Suprapubic skin (tissue), 3 donors: ENCODE results near the gene ZNF320.
"Not testable (repeated sequence)": the region's sequence is repeated elsewhere in the genome, so short reads cannot be mapped to it uniquely, and the experiment has no call there.

Experiments used
- EP300 ChIP-seq: sonication (generic); formaldehyde crosslinking; IDR thresholded peaks from one replicate; pipeline ENCODE4 v1.6.1; 2017; ENCODE audit warnings: antibody characterized with exemption
- POLR2A ChIP-seq, 2 donors: fragments of 450-650 bp; IDR thresholded peaks; one replicate each; pipeline ENCODE4 v1.6.1; 2017; ENCODE audit warnings: antibody characterized with exemption in 2 of 2, mild to moderate bottlenecking in 2 of 2, moderate library complexity in 2 of 2
- TF ChIP-seq, protein P1 (sequence below), 2 donors: fragments of 200-600 bp in 1 of 2; fragments of 450-650 bp in 1 of 2; sonication (generic) in 1 of 2; IDR thresholded peaks; one replicate each; pipeline ENCODE4 v1.5.1; 2016 to 2019; ENCODE audit warnings: antibody characterized with exemption in 2 of 2, mild to moderate bottlenecking in 1 of 2, moderate library complexity in 1 of 2

DNA sequence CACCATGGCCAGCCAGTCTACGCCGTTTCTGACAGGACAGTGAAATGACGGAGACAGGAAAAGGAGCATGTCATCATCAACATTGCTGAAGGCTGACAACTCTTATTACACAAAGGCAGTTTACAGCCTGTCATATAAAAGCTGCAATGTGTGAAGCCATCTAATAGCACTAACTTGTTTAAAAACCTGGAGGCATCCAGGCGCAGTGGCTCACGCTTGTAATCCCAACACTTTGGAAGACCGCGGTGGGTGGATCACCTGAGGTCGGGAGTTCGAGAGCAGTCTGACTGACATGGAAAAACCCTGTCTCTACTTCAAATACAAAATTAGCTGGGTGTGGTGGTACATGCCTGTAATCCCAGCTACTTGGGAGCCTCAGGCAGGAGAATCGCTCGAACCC lies 29.4 kb downstream of the ZNF320 start:
- TF ChIP-seq POLR2A (IDR thresholded peaks at IDR 0.05); EP300: not testable (repeated sequence)
- TF ChIP-seq, protein P1, sequence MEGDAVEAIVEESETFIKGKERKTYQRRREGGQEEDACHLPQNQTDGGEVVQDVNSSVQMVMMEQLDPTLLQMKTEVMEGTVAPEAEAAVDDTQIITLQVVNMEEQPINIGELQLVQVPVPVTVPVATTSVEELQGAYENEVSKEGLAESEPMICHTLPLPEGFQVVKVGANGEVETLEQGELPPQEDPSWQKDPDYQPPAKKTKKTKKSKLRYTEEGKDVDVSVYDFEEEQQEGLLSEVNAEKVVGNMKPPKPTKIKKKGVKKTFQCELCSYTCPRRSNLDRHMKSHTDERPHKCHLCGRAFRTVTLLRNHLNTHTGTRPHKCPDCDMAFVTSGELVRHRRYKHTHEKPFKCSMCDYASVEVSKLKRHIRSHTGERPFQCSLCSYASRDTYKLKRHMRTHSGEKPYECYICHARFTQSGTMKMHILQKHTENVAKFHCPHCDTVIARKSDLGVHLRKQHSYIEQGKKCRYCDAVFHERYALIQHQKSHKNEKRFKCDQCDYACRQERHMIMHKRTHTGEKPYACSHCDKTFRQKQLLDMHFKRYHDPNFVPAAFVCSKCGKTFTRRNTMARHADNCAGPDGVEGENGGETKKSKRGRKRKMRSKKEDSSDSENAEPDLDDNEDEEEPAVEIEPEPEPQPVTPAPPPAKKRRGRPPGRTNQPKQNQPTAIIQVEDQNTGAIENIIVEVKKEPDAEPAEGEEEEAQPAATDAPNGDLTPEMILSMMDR (IDR thresholded peaks at IDR 0.05) = not testable (repeated sequence)
